Measurements from ENCODE around the gene LIMS2.

LIMS2 gene

DNA sequence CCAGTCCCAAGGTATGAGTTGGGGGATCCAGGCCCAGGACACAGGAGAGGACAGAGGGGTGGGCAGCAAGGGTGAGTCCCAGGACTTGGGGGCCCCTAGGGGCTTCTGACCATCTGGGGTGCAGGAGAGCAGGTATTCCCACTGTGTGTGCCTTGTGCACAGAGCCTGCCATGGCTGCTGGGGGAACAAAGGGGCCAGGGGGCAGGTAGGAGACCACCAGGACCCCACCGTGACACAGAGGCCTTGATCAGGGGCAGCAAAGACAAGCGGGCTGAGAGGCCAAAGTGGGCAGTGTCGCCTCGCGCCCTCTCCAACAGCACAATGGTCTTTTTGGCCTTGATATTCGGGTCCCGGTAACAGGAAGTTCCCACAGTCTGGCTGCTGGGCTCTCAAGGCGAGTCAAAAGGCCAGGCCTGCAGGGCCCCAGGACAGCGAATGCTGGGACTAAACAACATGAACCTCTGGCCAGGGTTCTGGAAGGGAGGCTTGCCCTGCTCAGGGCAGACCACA is 41.7 kb downstream of the LIMS2 start:
- DNase-seq (ENCODE audit: low read depth), result no peak

DNA sequence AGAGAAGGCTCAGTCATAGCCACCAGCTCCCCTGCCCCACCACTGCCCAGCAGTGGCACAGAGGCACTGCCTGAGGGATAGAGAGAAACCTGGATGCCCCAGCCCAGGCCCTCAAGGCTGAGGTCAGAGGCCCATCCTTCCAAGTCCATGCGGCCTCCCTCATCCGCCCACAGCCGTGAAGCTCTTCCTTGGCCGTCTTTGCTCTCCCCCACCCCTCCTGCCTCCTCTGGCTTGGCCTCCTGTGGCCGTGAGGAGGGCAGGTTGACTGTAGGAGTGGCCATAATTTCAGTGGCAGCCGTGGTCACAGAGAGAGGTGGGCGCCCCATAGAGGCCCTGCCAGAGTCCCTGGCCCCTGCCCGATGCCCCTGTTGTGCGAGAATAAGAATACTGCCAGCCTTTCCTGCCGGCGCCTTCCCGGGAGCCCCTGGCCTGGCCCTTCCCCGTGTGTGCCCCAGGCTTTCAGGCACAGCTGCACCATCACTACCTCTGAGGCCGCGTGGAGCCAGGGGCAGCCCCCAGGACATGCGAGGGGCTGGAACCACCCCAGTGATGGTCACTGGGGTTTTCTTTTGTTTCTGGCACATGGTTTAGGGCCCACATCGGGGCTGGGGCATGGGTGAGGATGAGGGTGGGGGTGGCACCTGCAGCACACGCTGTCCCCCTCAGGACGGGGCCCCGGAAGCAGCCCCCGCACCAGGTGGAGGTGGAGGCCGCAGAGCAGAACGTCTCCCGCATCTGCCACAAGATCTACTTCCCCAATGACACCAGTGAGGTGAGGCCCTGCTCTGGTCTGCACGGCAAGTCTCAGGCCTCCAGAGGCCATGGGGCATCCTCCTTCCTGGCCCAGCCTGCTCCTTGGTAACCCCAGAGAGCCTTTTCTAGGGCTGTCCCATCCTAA is 42.5 kb downstream of the LIMS2 start:
- no peak for DNase-seq (ENCODE audit: low read depth)

DNA sequence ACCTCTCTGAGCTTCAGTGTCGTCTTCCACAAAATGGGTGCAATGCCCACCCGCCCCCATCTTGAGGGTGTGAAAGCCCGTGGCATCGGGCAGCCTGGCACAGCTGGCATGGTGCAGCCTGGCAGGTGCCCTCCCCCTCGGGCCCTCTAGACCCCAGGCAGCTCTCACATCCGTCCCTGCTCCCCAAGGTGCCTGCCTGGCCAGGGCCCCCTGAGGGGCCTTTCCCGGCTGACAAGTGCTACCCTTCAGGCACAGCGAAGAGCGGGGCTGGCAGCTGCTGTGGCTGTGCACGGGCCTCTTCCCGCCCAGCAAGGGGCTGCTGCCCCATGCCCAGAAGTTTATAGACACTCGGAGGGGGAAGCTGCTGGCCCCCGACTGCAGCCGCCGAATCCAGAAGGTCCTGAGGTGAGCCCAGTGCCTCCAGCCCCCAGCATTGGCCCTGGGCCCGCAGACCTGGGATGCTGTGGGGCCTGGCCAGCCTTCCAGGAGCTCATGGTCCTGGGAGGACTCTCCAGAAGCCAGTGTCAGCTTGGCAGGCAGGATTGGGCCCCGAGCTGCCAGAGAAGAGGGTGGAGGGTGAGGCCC is 43.2 kb downstream of the LIMS2 start:
- DNase-seq (ENCODE audit: low read depth), result no peak

DNA sequence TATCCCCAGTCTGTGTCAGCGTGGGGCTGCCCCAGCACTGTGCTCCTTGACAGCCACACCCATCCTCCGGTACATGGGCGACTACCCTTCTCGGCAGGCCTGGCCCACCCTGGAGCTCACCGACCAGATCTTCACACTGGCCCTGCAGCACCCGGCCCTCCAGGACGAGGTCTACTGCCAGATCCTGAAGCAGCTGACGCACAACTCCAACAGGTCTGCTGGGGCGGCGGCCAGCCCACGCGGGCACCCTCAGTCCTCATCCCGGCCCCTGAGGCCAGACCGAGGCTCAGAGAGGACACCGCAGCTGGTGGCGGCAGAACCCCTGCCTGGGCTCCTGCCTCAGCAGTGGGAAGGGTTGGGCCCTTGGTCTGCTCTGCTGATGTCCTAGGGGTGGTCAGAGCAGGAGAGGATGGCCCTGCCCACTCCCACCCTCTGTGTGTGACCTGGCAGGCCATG is 43.8 kb downstream of the LIMS2 start:
- DNase-seq (ENCODE audit: low read depth), result no peak

DNA sequence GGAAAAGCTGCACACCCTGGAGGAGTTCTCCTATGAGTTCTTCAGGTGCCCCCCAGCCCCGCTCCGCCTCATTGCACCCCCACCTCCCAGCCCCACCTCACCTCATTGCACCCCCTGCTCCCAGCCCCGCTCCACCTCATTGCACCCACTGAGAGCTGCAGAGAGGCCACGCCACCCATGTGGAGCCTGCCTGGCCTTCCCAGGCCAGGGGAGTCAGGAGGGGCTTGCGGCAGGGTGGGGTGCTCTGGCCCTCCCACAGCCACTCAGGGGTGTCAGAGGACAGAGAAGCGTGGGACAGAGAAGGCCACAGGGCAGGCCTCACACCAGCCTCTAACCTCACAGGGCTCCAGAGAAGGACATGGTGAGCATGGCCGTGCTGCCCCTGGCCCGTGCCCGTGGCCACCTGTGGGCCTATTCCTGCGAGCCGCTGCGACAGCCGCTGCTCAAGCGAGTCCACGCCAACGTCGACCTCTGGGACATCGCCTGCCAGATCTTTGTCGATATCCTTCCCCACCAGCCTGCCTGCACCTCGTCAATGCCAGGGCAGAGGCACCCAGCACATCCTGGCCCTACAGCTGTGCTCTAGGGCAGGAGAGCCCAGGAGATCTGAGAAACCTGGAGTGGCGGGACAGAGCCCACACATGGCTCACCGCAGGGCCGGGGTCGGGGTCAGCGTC is 44.3 kb downstream of the LIMS2 start:
- no peak for DNase-seq (ENCODE audit: low read depth)

DNA sequence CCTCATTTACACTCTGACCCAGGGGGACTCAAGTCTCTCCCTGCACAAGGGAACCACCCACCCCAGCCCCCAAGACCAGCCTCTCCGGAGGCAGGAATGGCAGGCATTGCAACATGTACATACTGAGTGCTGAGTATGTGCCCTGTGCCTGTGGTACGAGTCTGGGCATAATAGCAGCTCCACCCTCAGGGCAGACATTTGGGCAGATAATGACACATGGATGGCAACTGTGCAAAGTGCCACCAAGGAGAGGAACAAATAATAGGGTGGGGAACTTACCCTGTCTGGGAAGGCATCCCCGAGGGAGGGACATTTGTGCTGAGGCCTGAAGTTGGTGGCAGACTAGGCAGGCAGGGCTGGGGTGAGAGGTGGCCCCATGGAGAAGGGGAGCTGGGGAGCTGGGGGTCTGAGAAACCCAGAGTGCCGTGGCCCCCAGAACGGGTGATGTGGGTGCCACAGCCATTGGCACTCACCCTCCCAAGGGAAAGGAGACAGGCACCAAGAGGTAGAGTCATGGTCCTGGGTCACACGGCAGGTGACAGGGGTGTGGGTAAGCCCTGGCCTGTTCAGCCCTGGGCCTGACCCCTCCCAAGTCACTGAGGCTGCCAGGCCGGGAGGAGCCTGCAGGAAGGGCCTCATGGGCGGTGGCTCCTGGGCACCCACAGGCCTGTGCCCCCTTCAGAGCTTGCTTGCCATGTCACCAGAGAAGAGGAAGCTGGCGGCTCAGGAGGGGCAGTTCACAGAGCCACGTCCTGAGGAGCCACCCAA is 45.0 kb downstream of the LIMS2 start:
- no peak for DNase-seq (ENCODE audit: low read depth)

DNA sequence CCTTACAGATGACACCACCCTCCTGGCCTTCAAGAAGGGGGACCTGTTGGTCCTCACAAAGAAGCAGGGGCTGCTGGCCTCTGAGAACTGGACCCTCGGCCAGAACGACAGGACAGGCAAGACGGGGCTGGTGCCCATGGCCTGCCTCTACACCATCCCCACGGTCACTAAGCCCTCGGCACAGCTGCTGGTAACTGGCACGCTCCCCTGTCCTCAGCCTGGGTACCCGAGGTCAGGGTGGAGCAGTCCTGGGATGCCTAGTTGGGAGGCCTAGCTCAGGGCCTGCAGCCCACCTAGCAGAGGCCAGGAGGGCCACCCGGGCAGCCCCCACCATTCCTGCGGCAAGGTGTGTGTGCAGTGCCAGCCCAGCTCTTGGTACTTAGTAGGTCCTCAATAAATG is 45.7 kb downstream of the LIMS2 start:
- no peak for DNase-seq (ENCODE audit: low read depth)

DNA sequence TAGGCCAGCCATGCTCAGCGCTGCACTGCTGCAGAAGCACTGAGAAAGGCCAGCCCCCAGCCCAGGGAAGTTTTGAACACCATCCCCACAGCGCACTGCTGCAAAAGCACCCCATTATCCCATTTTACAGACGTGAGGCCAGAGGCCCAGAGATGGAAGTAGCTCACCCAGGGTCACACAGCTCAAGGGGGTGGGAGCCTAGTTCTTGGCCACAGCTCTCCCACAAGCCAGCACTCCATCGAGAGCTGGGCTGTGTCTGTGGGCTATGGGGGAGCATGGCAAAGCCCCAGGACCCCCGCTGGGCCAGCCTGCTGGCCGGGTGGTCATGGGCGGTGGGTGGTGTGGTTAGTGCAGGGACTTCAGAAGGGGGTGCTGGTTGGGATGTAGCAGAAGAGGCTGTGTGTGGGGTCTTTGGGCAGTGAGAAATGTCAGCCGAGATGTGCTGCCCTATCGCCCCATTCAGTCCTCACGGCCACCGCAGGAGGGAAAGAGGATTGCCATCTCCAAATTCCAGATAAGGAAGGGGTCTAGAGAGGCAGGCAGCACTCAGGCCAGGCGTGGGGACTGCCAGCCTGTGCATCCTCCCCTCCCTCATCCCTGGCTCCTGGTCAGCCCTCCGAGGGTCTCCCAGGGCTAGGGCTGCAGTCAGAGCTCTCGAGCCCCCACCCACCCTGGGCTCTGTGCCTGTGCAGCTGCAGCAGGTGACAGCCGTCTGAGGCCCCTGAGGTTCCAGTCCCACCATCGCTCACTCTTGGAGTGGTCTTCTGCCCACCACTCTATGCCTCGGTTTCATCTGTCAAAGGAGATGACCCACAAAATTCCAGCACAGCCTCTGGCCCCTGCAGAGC is 46.3 kb downstream of the LIMS2 start:
- DNase-seq (ENCODE audit: low read depth), result no peak

DNA sequence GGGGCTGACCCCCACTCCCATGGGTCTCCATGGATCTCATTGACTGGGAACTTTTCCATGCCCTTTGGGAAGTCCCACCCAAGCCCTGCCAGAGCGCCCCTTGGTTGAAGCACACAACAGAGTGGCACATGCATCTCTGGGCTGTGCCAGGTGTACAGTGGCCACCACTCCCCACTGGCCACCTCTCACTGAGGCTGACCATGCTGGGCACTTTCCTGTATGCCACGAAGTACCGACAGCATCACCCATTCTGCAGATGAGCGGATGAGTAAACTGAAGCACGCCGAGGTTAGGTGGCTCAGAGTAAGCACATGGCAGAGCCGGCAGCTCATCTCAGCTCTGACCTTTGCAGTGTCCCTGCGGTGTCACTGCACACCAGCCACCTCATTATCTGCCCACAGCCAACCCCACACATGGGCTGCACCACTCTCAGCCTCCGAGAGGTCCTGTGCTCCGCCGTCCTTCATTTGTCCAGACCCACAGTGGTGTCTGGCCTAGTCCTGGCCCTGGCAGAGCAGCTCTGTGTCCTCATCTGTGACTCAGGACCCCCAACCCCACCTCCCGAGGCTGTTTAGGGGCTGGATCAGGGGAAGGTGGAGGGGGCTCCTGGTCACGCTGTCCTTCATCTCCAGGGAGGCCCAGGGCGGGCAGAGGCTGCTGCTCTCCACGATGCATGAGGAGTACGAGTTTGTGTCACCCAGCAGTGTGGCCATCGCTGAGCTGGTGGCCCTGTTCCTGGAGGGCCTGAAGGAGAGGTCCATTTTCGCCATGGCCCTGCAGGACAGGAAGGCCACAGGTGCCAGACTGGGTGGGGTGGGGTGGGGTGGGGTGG is 47.4 kb downstream of the LIMS2 start:
- DNase-seq (ENCODE audit: low read depth), result no peak

DNA sequence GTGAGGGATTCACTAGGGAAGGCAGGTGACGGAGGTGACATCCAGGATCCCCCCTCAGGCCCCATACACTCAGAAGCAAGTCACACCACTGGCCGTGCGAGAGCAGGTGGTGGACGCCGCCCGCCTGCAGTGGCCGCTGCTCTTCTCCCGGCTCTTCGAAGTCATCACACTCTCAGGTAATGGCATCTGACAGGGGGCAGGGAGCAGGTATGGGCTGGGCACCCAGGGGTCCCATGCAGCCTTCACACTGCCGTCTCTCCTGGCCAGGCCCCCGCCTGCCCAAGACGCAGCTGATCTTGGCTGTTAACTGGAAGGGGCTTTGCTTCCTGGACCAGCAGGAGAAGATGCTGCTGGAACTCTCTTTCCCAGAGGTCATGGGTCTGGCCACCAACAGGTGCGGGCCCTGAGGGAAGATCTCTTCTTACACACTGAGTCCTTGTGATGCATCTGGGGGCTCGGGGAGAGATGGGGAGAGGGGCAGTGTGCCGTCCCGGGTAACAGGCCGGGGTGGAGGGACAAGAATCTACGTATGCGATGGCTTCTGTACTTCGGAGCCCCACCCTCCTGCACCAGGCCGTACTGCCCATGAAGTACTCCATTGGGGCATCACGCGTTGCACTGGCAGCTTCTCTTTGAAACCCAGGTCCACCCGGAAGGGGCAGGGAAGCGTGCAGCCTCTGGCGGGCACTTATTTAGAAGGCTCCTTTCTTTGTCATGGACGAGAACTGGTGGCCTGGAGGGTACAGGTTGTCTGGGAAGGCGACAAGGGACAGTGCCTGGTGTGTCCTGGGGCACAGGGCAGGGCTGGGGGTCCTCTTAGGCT is 48.2 kb downstream of the LIMS2 start:
- DNase-seq (ENCODE audit: low read depth), result peak; percentile 3

DNA sequence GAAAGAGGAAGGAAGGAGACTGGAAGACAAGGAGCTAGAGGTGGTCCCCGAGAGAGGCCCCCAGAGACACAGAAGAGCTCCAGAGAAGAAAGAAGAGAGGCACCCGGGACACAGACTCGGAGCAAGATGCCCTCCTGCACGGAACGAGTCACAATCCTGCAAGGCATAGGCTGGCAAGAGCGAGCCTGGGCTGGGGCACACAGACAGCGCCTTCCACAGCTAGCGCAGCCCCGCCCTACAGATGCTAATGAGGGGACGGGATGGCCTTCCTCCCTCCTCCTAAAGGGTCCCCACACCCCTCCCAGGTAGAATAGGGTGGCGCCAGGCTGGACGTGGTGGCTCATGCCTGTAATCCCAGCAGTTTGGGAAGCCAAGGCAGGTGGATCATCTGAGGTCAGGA is 49.2 kb downstream of the LIMS2 start:
- peak; percentile 1 for DNase-seq (ENCODE audit: low read depth)

DNA sequence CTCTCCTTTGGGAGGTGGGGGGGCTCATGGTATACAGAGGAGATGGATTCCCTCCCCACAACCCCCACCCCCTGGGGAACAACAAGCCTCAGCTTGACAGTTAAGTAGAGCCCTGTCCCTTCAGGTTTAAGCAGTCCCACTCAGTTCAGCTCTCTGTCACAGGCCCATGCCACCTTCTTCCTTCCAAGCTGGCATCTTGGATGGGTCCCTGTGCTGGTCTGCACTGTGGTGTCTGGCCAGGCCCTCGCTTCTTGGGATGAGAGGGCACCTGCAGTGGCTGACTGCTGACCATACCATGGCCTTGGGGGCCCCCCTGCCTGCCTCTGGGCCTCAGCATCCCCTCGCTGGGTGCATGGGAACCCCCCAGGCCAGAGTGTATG is 49.8 kb downstream of the LIMS2 start:
- DNase-seq (ENCODE audit: low read depth), result peak; percentile 2

DNA sequence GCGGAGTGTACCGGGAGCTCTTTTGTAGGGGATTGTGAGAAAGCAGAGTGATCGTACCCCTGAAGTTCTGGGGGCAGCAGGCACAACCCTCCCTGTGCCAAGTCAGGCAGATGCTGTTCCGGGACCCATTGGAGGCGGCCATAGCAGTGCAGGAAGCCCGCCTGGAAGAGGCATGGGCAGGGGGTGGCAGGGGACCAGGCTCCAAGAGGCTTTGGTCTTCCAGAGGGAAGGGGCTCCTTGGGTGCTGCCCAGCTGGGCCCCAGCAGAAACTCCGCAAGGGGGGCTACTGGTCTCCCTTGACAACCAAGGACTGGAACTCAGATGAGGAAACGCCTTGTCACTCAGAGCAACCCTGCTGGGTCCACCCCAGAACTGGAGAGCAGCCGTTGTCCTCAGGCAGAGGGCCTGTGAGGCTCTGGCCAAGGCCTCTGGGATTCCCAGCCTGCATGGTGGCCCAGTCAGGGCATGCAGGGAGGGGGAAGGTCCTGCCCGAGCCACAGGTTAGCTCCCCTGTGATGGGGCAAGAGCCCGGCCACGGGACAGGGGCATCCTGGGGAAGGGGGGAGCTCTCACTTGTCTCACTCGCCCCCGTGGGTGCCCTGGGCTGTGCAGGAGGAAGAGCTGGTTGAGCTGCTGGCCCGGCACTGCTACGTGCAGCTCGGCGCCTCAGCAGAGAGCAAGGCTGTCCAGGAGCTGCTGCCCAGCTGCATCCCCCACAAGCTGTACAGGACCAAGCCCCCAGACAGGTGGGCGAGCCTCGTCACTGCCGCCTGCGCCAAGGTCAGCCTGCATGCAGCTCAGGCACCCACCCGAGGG is 50.4 kb downstream of the LIMS2 start:
- DNase-seq (ENCODE audit: low read depth), result peak; percentile 7

DNA sequence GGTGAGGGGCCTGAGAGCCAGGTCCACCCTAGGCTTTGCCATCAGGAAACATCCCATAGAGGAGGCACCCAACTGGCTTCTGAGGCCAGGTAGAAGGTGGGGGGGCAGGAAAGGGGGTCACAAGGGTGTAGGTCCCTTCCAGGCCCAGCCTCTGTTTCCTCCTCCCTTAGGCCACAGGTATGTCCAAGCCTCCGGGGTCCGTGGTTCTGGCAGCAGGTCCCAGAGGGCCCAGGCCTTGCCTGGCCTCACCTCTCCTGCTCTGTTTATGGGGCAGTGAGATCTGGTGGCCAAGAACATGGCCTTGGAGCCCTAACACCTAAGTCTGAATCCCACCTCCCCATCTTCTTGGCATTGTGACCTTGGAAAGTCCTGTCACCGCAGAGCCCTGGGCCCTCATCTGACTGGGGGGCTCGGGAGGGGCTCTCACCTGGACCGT is 51.0 kb downstream of the LIMS2 start:
- DNase-seq (ENCODE audit: low read depth), result no peak

DNA sequence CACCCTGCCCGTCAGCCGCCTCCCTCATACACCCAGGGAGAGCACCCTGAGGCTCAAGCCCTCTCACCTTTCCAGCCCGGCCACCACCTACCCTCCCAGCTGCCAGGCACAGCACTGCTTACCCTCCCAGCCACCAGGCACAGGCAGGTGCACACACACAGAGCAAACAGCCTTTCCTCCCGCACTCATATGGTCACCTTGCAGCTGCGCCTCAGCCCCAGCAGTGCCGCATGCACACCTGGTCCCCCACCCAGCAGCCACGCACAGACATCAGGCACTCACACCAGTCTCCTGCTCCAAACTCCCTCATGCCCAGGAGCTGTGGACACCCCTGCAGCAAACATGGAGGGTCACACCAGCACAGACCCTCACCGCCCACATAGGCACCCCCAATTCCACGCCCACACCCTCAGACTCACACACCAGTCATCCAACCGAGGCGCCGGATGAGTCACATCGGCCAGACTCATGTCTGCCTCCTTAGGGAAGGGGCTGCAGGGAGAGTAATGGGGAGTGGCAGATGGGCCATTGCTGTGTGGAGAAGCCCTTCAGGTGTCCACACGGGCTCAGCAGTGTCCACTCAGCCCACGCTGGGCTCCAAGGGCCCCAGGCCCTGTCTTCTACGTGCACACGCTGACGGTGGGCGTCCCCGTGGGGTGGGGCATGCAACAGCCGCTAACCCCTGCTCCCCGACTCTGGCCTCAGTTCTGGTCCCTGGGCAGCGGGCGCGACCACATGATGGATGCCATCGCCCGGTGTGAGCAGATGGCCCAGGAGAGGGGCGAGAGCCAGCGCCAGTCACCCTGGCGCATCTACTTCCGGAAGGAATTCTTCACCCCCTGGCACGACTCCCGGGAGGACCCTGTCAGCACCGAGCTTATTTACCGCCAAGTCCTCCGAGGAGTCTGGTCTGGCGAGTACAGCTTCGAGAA is 51.7 kb downstream of the LIMS2 start:
- DNase-seq (ENCODE audit: low read depth), result peak; percentile 71

DNA sequence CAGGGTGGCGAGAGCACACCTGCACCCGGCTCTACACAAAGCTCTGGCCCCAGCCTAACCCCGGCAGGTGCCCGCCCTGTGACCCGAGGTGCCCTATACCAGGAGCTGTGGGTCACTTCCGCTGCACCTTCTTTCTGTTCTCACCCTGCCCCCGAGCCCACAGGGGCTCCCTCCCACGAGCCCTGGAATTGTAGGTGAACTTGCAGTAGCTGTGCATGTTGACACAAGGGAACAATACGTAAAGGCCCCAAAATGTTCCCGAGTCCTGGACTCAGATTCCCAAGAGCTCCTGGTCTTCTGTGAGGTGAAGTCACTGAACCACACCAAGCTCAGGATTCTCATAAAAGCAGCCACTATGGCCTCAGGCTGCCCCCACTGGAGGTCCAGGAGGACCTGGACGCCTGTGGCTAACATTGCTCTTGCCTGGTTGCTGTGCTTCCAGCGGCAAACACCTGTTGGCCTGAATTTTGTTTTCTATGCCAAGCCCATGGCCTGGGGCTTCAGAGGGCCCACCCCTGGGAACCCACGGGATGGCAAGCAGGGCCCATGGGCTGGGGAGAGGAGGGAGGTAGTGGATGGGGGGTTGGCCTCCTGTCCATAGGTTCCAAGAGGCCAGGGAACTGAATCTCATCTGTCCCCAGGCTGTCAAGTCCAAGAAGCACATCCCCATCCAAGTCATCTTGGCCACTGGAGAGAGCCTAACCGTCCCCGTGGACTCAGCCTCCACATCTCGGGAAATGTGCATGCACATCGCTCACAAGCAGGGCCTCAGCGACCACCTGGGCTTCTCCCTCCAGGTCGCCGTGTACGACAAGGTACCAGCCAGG is 52.6 kb downstream of the LIMS2 start:
- DNase-seq (ENCODE audit: low read depth), result peak; percentile 3
